ENCODE measurements around the gene PODNL1. TPM values are rescaled to one million over a fixed set of nuclear protein-coding genes. Genes with fewer than 3 reads are reported as not detected.
A peak's percentile ranks its signal among the peaks of the same experiment; 100 is the strongest.

The PODNL1 gene
- total RNA-seq, 5 donors from 2014 or later (not counting 1 experiment from before 2014, with no cell fraction given): 0.09 TPM; not detected in 4

DNA sequence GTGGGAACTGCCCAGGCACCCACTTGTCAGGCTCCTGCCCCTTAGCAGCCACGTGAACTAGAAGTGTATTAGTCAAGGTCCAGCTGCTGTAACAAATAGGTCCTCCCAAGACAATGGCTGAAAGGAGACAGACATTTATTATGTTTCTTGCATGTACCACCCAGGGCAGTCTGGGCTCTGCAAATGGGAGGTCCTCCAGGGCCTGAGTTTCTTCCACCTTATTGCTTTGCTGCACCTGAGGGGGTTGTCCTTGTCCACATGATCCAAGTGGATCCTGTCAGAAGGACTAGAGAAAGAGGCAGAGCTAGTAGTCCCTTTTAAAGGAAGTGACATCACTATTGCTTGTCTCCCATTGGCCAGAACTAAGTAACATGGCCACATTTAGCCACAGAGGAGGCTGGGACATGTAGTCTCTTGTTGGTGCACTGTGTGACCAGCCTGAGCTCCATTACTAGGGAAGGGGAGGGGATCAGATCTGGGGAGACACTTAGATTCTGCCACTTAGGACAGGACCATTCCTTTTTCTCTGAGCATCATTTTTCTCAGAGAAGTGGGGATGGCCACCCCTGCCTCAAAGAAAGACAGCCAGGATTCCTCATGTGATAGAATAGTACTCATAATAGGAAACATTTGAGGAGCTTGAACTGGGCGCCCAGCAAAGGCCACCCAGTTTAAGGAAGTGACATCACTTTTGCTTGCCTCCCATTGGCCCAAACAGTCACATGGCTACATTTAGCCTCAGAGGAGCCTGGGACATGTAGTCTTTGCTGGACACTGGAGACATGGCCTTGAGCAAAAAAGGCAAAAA is 17.1 kb downstream of the PODNL1 start:
- Histone ChIP-seq H3K27ac (ENCODE audit: low read length) (peak overlapping the region; percentile 38), H3K9me3 (no peaks in the 10 kb centered on the region), H3K4me3 (ENCODE audit: control insufficient read depth in 1 of 2, extremely low read depth in 1 of 2, low read length in 1 of 2) (no peak overlapping the region), H3K36me3 (ENCODE audit: control insufficient read depth in 2 of 2, extremely low read depth in 1 of 2, insufficient read depth in 1 of 2, low read length in 1 of 2) (peaks cover 6 to 33% of the 10 kb centered on the region in 2 donors), H3K4me1 (ENCODE audit: control insufficient read depth in 1 of 2, extremely low read depth in 1 of 2, insufficient read depth in 2 of 2, low read length in 2 of 2) (no peaks in the 10 kb centered on the region), H3K27me3 (replicated peaks in 1 of 2; ENCODE audit: control insufficient read depth in 2 of 2, extremely low read depth in 1 of 2, insufficient read depth in 2 of 2, low read length in 1 of 2) (no peaks in the 10 kb centered on the region)
- no peak overlapping the region for H3K4me3 Mint-ChIP-seq
- ChIA-PET POLR2A (interaction anchor here in 1 of 2 donors (0.6 kb wide), 1 partner anchor 65 kb away, joined by 4 read pairs; no protein-coding TSS in a partner anchor), CTCF (interaction anchor here in 1 of 2 donors (0.6 to 0.7 kb wide), 2 partner anchors 59 to 127 kb away, joined by 4 to 5 read pairs; no protein-coding TSS in a partner anchor)
- DNase-seq: peak in 24 of 35 experiments; percentile 5 to 57 (median 22)
- WGBS (ENCODE audit: insufficient coverage): 85% methylated on average over 2 of the region's 2 CpGs
- no peaks in the 10 kb centered on the region for H3K27me3 Mint-ChIP-seq
- H3K27ac Mint-ChIP-seq: no peak overlapping the region
- ATAC-seq (replicated peaks in 1 of 4): peak; percentile 60 to 85 (median 67)
- peaks cover 0 to 2% (median 0%) of the 10 kb centered on the region in 3 donors for H3K4me1 Mint-ChIP-seq
- peaks cover 50% of the 10 kb centered on the region for H3K36me3 Mint-ChIP-seq
- peaks cover 0 to 3% (median 3%) of the 10 kb centered on the region in 3 donors for H3K9me3 Mint-ChIP-seq

DNA sequence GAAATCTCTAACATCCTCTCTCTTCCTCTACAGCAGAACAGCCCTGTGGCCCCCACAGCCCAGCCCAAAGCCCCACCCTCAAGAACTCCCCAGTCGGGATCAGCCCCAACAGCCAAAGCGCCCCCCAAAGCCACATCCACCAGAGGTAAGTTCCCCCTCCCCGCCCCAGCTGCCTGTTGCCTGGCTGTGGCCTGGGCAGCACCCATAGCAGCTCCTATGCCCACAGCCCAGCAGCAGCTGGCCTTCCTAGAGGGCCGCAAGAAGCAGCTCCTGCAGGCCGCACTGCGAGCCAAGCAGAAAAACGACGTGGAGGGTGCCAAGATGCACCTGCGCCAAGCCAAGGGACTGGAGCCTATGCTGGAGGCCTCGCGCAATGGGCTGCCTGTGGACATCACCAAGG is 17.7 kb downstream of the PODNL1 start:
- peaks cover 6 to 39% of the 10 kb centered on the region in 2 donors for H3K36me3 ChIP-seq (ENCODE audit: control insufficient read depth in 2 of 2, extremely low read depth in 1 of 2, insufficient read depth in 1 of 2, low read length in 1 of 2)
- 99% methylated on average over 11 of the region's 11 CpGs for WGBS (ENCODE audit: insufficient coverage)

GRCh38 chr19:13918726-13919411 is 19.3 kb downstream of the PODNL1 start:
- Histone ChIP-seq H3K4me1 (ENCODE audit: control insufficient read depth in 1 of 2, extremely low read depth in 1 of 2, insufficient read depth in 2 of 2, low read length in 2 of 2) (no peaks in the 10 kb centered on the region), H3K9me3 (no peaks in the 10 kb centered on the region), H3K4me3 (ENCODE audit: control insufficient read depth in 1 of 2, extremely low read depth in 1 of 2, low read length in 1 of 2) (no peak overlapping the region), H3K27ac (ENCODE audit: low read length) (no peak overlapping the region), H3K36me3 (ENCODE audit: control insufficient read depth in 2 of 2, extremely low read depth in 1 of 2, insufficient read depth in 1 of 2, low read length in 1 of 2) (peaks cover 6 to 45% of the 10 kb centered on the region in 2 donors), H3K27me3 (replicated peaks in 1 of 2; ENCODE audit: control insufficient read depth in 2 of 2, extremely low read depth in 1 of 2, insufficient read depth in 2 of 2, low read length in 1 of 2) (no peaks in the 10 kb centered on the region)
- H3K9me3 Mint-ChIP-seq: peaks cover 0 to 3% (median 3%) of the 10 kb centered on the region in 3 donors
- 97% methylated on average over 20 of the region's 34 CpGs for WGBS (ENCODE audit: insufficient coverage)
- ChIA-PET CTCF (interaction anchor here (0.6 kb wide), 3 partner anchors 32 to 352 kb away, joined by 3 to 4 read pairs (median 3); no protein-coding TSS in a partner anchor), POLR2A (interaction anchor here in 1 of 2 donors (0.6 kb wide), 1 partner anchor 74 kb away, joined by 3 read pairs; no protein-coding TSS in a partner anchor)
- peaks cover 52% of the 10 kb centered on the region for H3K36me3 Mint-ChIP-seq
- H3K4me1 Mint-ChIP-seq: no peaks in the 10 kb centered on the region
- H3K27me3 Mint-ChIP-seq: no peaks in the 10 kb centered on the region
- ATAC-seq (replicated peaks in 1 of 4) (no peak), DNase-seq (no peak)
- H3K27ac Mint-ChIP-seq: no peak overlapping the region
- no peak overlapping the region for H3K4me3 Mint-ChIP-seq

More for the DNA sequence above, 17.7 kb downstream of the PODNL1 start:
- POLR2A ChIA-PET: no interaction called here
- Mint-ChIP-seq H3K36me3 (peaks cover 53% of the 10 kb centered on the region), H3K4me1 (no peaks in the 10 kb centered on the region), H3K4me3 (no peak overlapping the region), H3K27me3 (no peaks in the 10 kb centered on the region), H3K9me3 (peaks cover 0 to 3% (median 3%) of the 10 kb centered on the region in 3 donors), H3K27ac (no peak overlapping the region)
- ATAC-seq (replicated peaks in 1 of 4) (no peak), DNase-seq (no peak)
- Histone ChIP-seq H3K4me3 (ENCODE audit: control insufficient read depth in 1 of 2, extremely low read depth in 1 of 2, low read length in 1 of 2) (no peak overlapping the region), H3K27me3 (replicated peaks in 1 of 2; ENCODE audit: control insufficient read depth in 2 of 2, extremely low read depth in 1 of 2, insufficient read depth in 2 of 2, low read length in 1 of 2) (no peaks in the 10 kb centered on the region), H3K9me3 (no peaks in the 10 kb centered on the region), H3K4me1 (ENCODE audit: control insufficient read depth in 1 of 2, extremely low read depth in 1 of 2, insufficient read depth in 2 of 2, low read length in 2 of 2) (no peaks in the 10 kb centered on the region), H3K27ac (ENCODE audit: low read length) (no peak overlapping the region)
- CTCF ChIA-PET: interaction anchor here in 1 of 2 donors (0.6 to 0.7 kb wide), 2 partner anchors 59 to 128 kb away, joined by 4 to 5 read pairs; no protein-coding TSS in a partner anchor

- no peaks in the 10 kb centered on the region for H3K27me3 ChIP-seq (replicated peaks in 1 of 2; ENCODE audit: control insufficient read depth in 2 of 2, extremely low read depth in 1 of 2, insufficient read depth in 2 of 2, low read length in 1 of 2)
- Mint-ChIP-seq H3K36me3 (peaks cover 52% of the 10 kb centered on the region), H3K4me3 (no peak overlapping the region), H3K9me3 (peaks cover 0 to 3% (median 3%) of the 10 kb centered on the region in 3 donors), H3K4me1 (no peaks in the 10 kb centered on the region), H3K27me3 (no peaks in the 10 kb centered on the region), H3K27ac (no peak overlapping the region)
- no peaks in the 10 kb centered on the region for H3K9me3 ChIP-seq
- peaks cover 6 to 45% of the 10 kb centered on the region in 2 donors for H3K36me3 ChIP-seq (ENCODE audit: control insufficient read depth in 2 of 2, extremely low read depth in 1 of 2, insufficient read depth in 1 of 2, low read length in 1 of 2)
- no peaks in the 10 kb centered on the region for H3K4me1 ChIP-seq (ENCODE audit: control insufficient read depth in 1 of 2, extremely low read depth in 1 of 2, insufficient read depth in 2 of 2, low read length in 2 of 2)
- 97% methylated on average over 11 of the region's 14 CpGs for WGBS (ENCODE audit: insufficient coverage)
- DNase-seq: no peak
- no peak overlapping the region for H3K4me3 ChIP-seq (ENCODE audit: control insufficient read depth in 1 of 2, extremely low read depth in 1 of 2, low read length in 1 of 2)
- ATAC-seq (replicated peaks in 1 of 4): no peak
- POLR2A ChIA-PET: no interaction called here
- CTCF ChIA-PET: interaction anchor here in 1 of 2 donors (0.6 kb wide), 1 partner anchor 351 kb away, joined by 4 read pairs; no protein-coding TSS in a partner anchor
- H3K27ac ChIP-seq (ENCODE audit: low read length): no peak overlapping the region
Measured at GRCh38 chr19:13917888-13918406, 20.3 kb downstream of the PODNL1 start.

- Histone ChIP-seq H3K27me3 (replicated peaks in 1 of 2; ENCODE audit: control insufficient read depth in 2 of 2, extremely low read depth in 1 of 2, insufficient read depth in 2 of 2, low read length in 1 of 2) (no peaks in the 10 kb centered on the region), H3K27ac (ENCODE audit: low read length) (no peak overlapping the region), H3K36me3 (ENCODE audit: control insufficient read depth in 2 of 2, extremely low read depth in 1 of 2, insufficient read depth in 1 of 2, low read length in 1 of 2) (peaks cover 0 to 36% of the 10 kb centered on the region in 2 donors), H3K4me1 (ENCODE audit: control insufficient read depth in 1 of 2, extremely low read depth in 1 of 2, insufficient read depth in 2 of 2, low read length in 2 of 2) (no peaks in the 10 kb centered on the region), H3K9me3 (no peaks in the 10 kb centered on the region), H3K4me3 (ENCODE audit: control insufficient read depth in 1 of 2, extremely low read depth in 1 of 2, low read length in 1 of 2) (no peak overlapping the region)
- ChIA-PET POLR2A (no interaction called here), CTCF (interaction anchor here in 1 of 2 donors (0.6 kb wide), 1 partner anchor 21 kb away, joined by 3 read pairs; no protein-coding TSS in a partner anchor)
- Mint-ChIP-seq H3K4me3 (no peak overlapping the region), H3K9me3 (no peaks in the 10 kb centered on the region), H3K27me3 (no peaks in the 10 kb centered on the region), H3K4me1 (no peaks in the 10 kb centered on the region), H3K36me3 (peaks cover 36% of the 10 kb centered on the region), H3K27ac (no peak overlapping the region)
- ATAC-seq (replicated peaks in 1 of 4) (no peak), DNase-seq (no peak)
- WGBS (ENCODE audit: insufficient coverage): no CpG with 5 or more reads among the region's 3 CpGs
Measured at GRCh38 chr19:13914777-13915176, 23.4 kb downstream of the PODNL1 start.

DNA sequence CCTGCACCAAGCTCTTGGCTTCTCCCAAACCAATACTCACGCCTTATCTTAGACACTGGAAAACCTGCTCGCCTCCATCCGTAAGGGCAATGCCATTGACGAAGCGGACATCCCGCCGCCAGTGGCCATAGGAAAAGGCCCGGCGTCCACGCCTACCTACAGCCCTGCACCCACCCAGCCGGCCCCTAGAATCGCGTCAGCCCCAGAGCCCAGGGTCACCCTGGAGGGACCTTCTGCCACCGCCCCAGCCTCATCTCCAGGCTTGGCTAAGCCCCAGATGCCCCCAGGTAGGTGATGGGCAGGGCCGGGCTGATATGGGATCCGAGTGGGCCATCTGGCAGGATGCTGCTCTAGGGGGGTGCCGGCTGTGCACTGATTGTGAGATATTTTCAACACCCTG is 24.9 kb downstream of the PODNL1 start:
- no peaks in the 10 kb centered on the region for H3K9me3 Mint-ChIP-seq
- DNase-seq (no peak), ATAC-seq (replicated peaks in 1 of 4) (no peak)
- H3K27me3 ChIP-seq (replicated peaks in 1 of 2; ENCODE audit: control insufficient read depth in 2 of 2, extremely low read depth in 1 of 2, insufficient read depth in 2 of 2, low read length in 1 of 2): no peaks in the 10 kb centered on the region
- H3K4me1 Mint-ChIP-seq: no peaks in the 10 kb centered on the region
- 100% methylated on average over 9 of the region's 17 CpGs for WGBS (ENCODE audit: insufficient coverage)
- H3K27ac Mint-ChIP-seq: peak overlapping the region in 1 of 2 donors; percentile 34
- H3K27me3 Mint-ChIP-seq: no peaks in the 10 kb centered on the region
- H3K4me1 ChIP-seq (ENCODE audit: control insufficient read depth in 1 of 2, extremely low read depth in 1 of 2, insufficient read depth in 2 of 2, low read length in 2 of 2): no peaks in the 10 kb centered on the region
- H3K9me3 ChIP-seq: no peaks in the 10 kb centered on the region
- H3K36me3 ChIP-seq (ENCODE audit: control insufficient read depth in 2 of 2, extremely low read depth in 1 of 2, insufficient read depth in 1 of 2, low read length in 1 of 2): peaks cover 0 to 37% of the 10 kb centered on the region in 2 donors
- ChIA-PET CTCF (no interaction called here), POLR2A (no interaction called here)
- peaks cover 36% of the 10 kb centered on the region for H3K36me3 Mint-ChIP-seq
- H3K4me3 ChIP-seq (ENCODE audit: control insufficient read depth in 1 of 2, extremely low read depth in 1 of 2, low read length in 1 of 2): no peak overlapping the region
- H3K4me3 Mint-ChIP-seq: no peak overlapping the region
- H3K27ac ChIP-seq (ENCODE audit: low read length): no peak overlapping the region

Measured in T-cell (primary cell).